HCT116 (cell line): Measurements from ENCODE around the gene TPD52L1. TPM values are rescaled to one million over a fixed set of nuclear protein-coding genes. Genes with fewer than 3 reads are reported as not detected.

Source experiments
- ATAC-seq: fragments of 200-7000 bp; cut with Tn5 transposase; 2 replicates; pipeline ENCODE4 v1.9.1; 2020; ENCODE audit warnings: mild to moderate bottlenecking, moderate library complexity
- BruUV-seq: library from RNA; stranded (reverse); fragments of 400-500 nt; replicated peaks from 2 replicates; lab custom pipeline; 2021; lab: Mats Ljungman, UMichigan
- CTCF ChIA-PET: fragments of 300-600 bp; sonication (Branson Sonifier 250); formaldehyde crosslinking; loops from one replicate; lab custom pipeline; 2021; ENCODE audit warnings: antibody characterized with exemption; lab: Charles Lee
- POLR2A ChIA-PET: fragments of 300-600, 350-600 bp; sonication (Branson Sonifier 250); formaldehyde crosslinking; loops from one replicate; lab custom pipeline; 2021; ENCODE audit warnings: antibody characterized with exemption; lab: Charles Lee
- RAD21 ChIA-PET, 2 experiments: fragments of 300-600 bp; sonication (Branson Sonifier 250); formaldehyde crosslinking; loops; one replicate each; lab custom pipeline; 2023; ENCODE audit warnings: low total read pairs in 2 of 2; ENCODE audit not compliant: uncharacterized antibody in 2 of 2, unreplicated experiment in 2 of 2, low non-redundant PET in 1 of 2; lab: Charles Lee
- DNase-seq: peaks from one replicate; pipeline ENCODE4 v3.0.0-alpha.2; 2010; ENCODE audit warnings: low read depth, low spot score
- H2AFZ ChIP-seq: fragments of 200-600 bp; shearing (Covaris generic), sonication (generic); 2 replicates; pipeline ENCODE4 v1.6.1; 2017; ENCODE audit warnings: low read depth, mixed run types, mixed read lengths, antibody characterized with exemption, low read length; ENCODE audit not compliant: poor library complexity, severe bottlenecking
- H3K27ac ChIP-seq: 2 replicates; pipeline ENCODE4 v1.5.1; 2012; ENCODE audit warnings: low read depth, low read length
- H3K27me3 ChIP-seq: fragments of 200-600 bp; sonication (generic); 2 replicates; pipeline ENCODE4 v1.6.1; 2016; ENCODE audit warnings: mixed run types, low read length, mixed read lengths; ENCODE audit not compliant: insufficient read depth
- H3K36me3 ChIP-seq, 2 experiments: fragments of 200-500 bp in 1 of 2; fragments of 200-600 bp in 1 of 2; sonication (Bioruptor generic) in 1 of 2; sonication (generic) in 1 of 2; 2 replicates each; pipeline versions ENCODE4 v1.5.1 to v1.6.1; 2014 to 2016; ENCODE audit warnings: low read length in 2 of 2, inconsistent platforms in 1 of 2, mixed read lengths in 1 of 2, mixed run types in 1 of 2; ENCODE audit not compliant: insufficient read depth in 2 of 2, control insufficient read depth in 1 of 2
- H3K4me1 ChIP-seq, 2 experiments: fragments of 200-600 bp in 1 of 2; sonication (generic) in 1 of 2; 2 replicates each; pipeline versions ENCODE4 v1.5.1 to v1.6.1; 2012 to 2017; ENCODE audit warnings: low read length in 2 of 2, inconsistent platforms in 1 of 2, mild to moderate bottlenecking in 1 of 2, mixed read lengths in 1 of 2, mixed run types in 1 of 2, moderate library complexity in 1 of 2; ENCODE audit not compliant: insufficient read depth in 2 of 2, control insufficient read depth in 1 of 2
- H3K4me2 ChIP-seq: fragments of 200-600 bp; sonication (generic); 2 replicates; pipeline ENCODE4 v1.6.1; 2017; ENCODE audit warnings: mixed run types, low read length, mixed read lengths
- H3K4me3 ChIP-seq, 2 experiments: fragments of 200-600 bp in 1 of 2; sonication (generic) in 1 of 2; replicated peaks in 1 of 2; 2 replicates each; pipeline ENCODE4 v1.5.1; 2011 to 2016; ENCODE audit warnings: low read length in 2 of 2, control low read depth in 1 of 2, low read depth in 1 of 2, mild to moderate bottlenecking in 1 of 2, mixed read lengths in 1 of 2, mixed run types in 1 of 2
- H3K79me2 ChIP-seq: fragments of 200-600 bp; sonication (generic); 2 replicates; pipeline ENCODE4 v1.6.1; 2017; ENCODE audit warnings: mild to moderate bottlenecking, mixed run types, low read length, moderate library complexity, mixed read lengths; ENCODE audit not compliant: insufficient read depth
- H3K9ac ChIP-seq: fragments of 200-600 bp; sonication (generic); 2 replicates; pipeline ENCODE4 v1.6.1; 2016; ENCODE audit warnings: low read length, mixed read lengths
- H3K9me2 ChIP-seq: fragments of 200-600 bp; sonication (generic), shearing (Covaris generic); 2 replicates; pipeline ENCODE4 v1.6.1; 2017; ENCODE audit warnings: mixed run types, mild to moderate bottlenecking, moderate library complexity; ENCODE audit not compliant: insufficient read depth
- H3K9me3 ChIP-seq, 2 experiments: fragments of 200-500 bp in 1 of 2; fragments of 200-600 bp in 1 of 2; sonication (Bioruptor generic) in 1 of 2; sonication (generic) in 1 of 2; 2 replicates each; pipeline ENCODE4 v1.6.1; 2014 to 2017; ENCODE audit warnings: low read length in 2 of 2, mixed read lengths in 2 of 2, inconsistent platforms in 1 of 2, low read depth in 1 of 2, mild to moderate bottlenecking in 1 of 2, mixed run types in 1 of 2, moderate library complexity in 1 of 2; ENCODE audit not compliant: control insufficient read depth in 1 of 2, insufficient read depth in 1 of 2
- H4K20me1 ChIP-seq: fragments of 200-600 bp; sonication (generic), shearing (Covaris generic); 2 replicates; pipeline ENCODE4 v1.6.1; 2017; ENCODE audit warnings: mixed run types, mild to moderate bottlenecking, moderate library complexity; ENCODE audit not compliant: insufficient read depth
- RAD21 ChIP-seq: IDR thresholded peaks from 2 replicates; pipeline ENCODE4 v1.6.1; 2012; ENCODE audit warnings: low read depth, mild to moderate bottlenecking
- SIN3A ChIP-seq: IDR thresholded peaks from 2 replicates; pipeline ENCODE4 v1.6.1; 2012; ENCODE audit warnings: low read depth
- SP1 ChIP-seq: IDR thresholded peaks from 2 replicates; pipeline ENCODE4 v1.6.1; 2012; ENCODE audit warnings: low read depth
- SRF ChIP-seq: IDR thresholded peaks from 2 replicates; pipeline ENCODE4 v1.6.1; 2012; ENCODE audit warnings: low read depth
- TCF7L2 ChIP-seq: IDR thresholded peaks from 2 replicates; pipeline ENCODE4 v1.7.0; 2011; ENCODE audit warnings: borderline replicate concordance, inconsistent platforms; ENCODE audit not compliant: insufficient read depth, insufficient read length; ENCODE audit errors: extremely low read depth
- intact Hi-C: fragments of 100-400 bp; cut with micrococcal nuclease; formaldehyde crosslinking; loops from 2 replicates; pipeline ENCODE4 v1.10.0; 2022
- total RNA-seq: library from RNA; stranded (reverse); gene quantifications from one replicate; pipeline ENCODE4 v1.2.1, GENCODE V29; 2021; ENCODE audit not compliant: unreplicated experiment
- TF ChIP-seq, protein P1 (sequence below), 3 experiments: fragments of 200-600 bp in 1 of 3; sonication (generic) in 1 of 3; IDR thresholded peaks in 2 of 3; conservative IDR thresholded peaks in 1 of 3; 2 replicates each; pipeline ENCODE4 v1.5.1; 2012 to 2017; ENCODE audit warnings: low read depth in 2 of 3, low read length in 2 of 3, antibody characterized with exemption in 1 of 3, borderline replicate concordance in 1 of 3, control low read depth in 1 of 3, mild to moderate bottlenecking in 1 of 3, mixed read lengths in 1 of 3, mixed run types in 1 of 3, moderate library complexity in 1 of 3; ENCODE audit not compliant: insufficient read depth in 1 of 3
- TF ChIP-seq, protein P2 (sequence below): IDR thresholded peaks from 2 replicates; pipeline ENCODE4 v1.6.1; 2012

The TPD52L1 gene
- total RNA-seq, 1 experiment from 2014 or later, result 64.1 TPM

GRCh38 chr6:125212377-125212776 is 58.8 kb downstream of the TPD52L1 start (continued):
- TF ChIP-seq, protein P1, sequence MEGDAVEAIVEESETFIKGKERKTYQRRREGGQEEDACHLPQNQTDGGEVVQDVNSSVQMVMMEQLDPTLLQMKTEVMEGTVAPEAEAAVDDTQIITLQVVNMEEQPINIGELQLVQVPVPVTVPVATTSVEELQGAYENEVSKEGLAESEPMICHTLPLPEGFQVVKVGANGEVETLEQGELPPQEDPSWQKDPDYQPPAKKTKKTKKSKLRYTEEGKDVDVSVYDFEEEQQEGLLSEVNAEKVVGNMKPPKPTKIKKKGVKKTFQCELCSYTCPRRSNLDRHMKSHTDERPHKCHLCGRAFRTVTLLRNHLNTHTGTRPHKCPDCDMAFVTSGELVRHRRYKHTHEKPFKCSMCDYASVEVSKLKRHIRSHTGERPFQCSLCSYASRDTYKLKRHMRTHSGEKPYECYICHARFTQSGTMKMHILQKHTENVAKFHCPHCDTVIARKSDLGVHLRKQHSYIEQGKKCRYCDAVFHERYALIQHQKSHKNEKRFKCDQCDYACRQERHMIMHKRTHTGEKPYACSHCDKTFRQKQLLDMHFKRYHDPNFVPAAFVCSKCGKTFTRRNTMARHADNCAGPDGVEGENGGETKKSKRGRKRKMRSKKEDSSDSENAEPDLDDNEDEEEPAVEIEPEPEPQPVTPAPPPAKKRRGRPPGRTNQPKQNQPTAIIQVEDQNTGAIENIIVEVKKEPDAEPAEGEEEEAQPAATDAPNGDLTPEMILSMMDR (IDR thresholded peaks at IDR 0.05 in 2 of 3, conservative IDR thresholded peaks at IDR 0.05 in 1 of 3; ENCODE audit: borderline replicate concordance in 1 of 3, insufficient read depth in 1 of 3, low read depth in 2 of 3, low read length in 2 of 3), result no peak
- TF ChIP-seq TCF7L2 (no peak), SIN3A (no peak), SRF (no peak), SP1 (no peak)

- 0 out of 2 replicates have a peak, but pooled peaks have one; percentile 38 for ATAC-seq
- CTCF ChIA-PET, result interaction anchor here (1.5 kb wide), 1 partner anchor 344 kb away, joined by 5 read pairs; no protein-coding TSS in a partner anchor
Observed at GRCh38 chr6:125213939-125214338, 60.4 kb downstream of the TPD52L1 start.

More at GRCh38 chr6:125213939-125214338, 60.4 kb downstream of the TPD52L1 start:
- peak; percentile 32; the same call in 1 of the 2 replicates for TF ChIP-seq RAD21
- TF ChIP-seq, protein P2, sequence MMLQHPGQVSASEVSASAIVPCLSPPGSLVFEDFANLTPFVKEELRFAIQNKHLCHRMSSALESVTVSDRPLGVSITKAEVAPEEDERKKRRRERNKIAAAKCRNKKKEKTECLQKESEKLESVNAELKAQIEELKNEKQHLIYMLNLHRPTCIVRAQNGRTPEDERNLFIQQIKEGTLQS, result no peak
- TF ChIP-seq, protein P1 (IDR thresholded peaks at IDR 0.05 in 2 of 3, conservative IDR thresholded peaks at IDR 0.05 in 1 of 3; ENCODE audit: borderline replicate concordance in 1 of 3, insufficient read depth in 1 of 3, low read depth in 2 of 3, low read length in 2 of 3), result 0 out of 6 replicates have a peak, but pooled peaks of 2 of the 3 experiments have one; percentile 1 to 6
- TF ChIP-seq, all 23 proteins: peak for 2
- BruUV-seq, result no TSS peak
- DNase-seq, result no peak
- no peaks in the 10 kb centered on the region for H4K20me1 ChIP-seq
- H2AFZ ChIP-seq, result no peak overlapping the region
- no peak overlapping the region for H3K27ac ChIP-seq
- ChIA-PET POLR2A (no interaction called here), RAD21 (no interaction called here)
- intact Hi-C loops, result no loop called here
- H3K79me2 ChIP-seq, result no peaks in the 10 kb centered on the region; the same call in 1 of the 2 replicates
- no peaks in the 10 kb centered on the region for H3K27me3 ChIP-seq
- no peaks in the 10 kb centered on the region for H3K9me2 ChIP-seq
- no peak overlapping the region for H3K4me3 ChIP-seq
- H3K4me1 ChIP-seq, result no peaks in the 10 kb centered on the region
- H3K9ac ChIP-seq, result no peak overlapping the region
- H3K36me3 ChIP-seq, result no peaks in the 10 kb centered on the region
- no peak overlapping the region for H3K4me2 ChIP-seq
- no peaks in the 10 kb centered on the region for H3K9me3 ChIP-seq
